CD4-positive, alpha-beta T cell treated with Interleukin-6 for 4 hours (primary cell): ENCODE data around the gene TMSB15A.
"Not testable (repeated sequence)": the region's sequence is repeated elsewhere in the genome, so short reads cannot be mapped to it uniquely, and the experiment has no call there.

Experiments
- DNase-seq: peaks from one replicate; pipeline ENCODE4 v3.0.0-alpha.2; 2020; ENCODE audit warnings: mixed read lengths

TMSB15A gene

GRCh38 chrX:102515975-102516941 lies at the start of gene TMSB15A:
TSS of gene TMSB15A (minus strand) at chrX:102516739.
- DNase-seq: peak; percentile 69

- no peak for DNase-seq
Observed at GRCh38 chrX:102560423-102561068, 44.0 kb upstream of the TMSB15A start.

- no peak for DNase-seq
Observed at GRCh38 chrX:102558607-102559006, 42.1 kb upstream of the TMSB15A start.

GRCh38 chrX:102548231-102548630 lies 31.7 kb upstream of the TMSB15A start:
- no peak for DNase-seq

- DNase-seq: peak; percentile 3
Observed at GRCh38 chrX:102546828-102547493, 30.4 kb upstream of the TMSB15A start.

- DNase-seq: not testable (repeated sequence)
Observed at GRCh38 chrX:102546175-102546574, 29.6 kb upstream of the TMSB15A start.

GRCh38 chrX:102535958-102536357 lies 19.4 kb upstream of the TMSB15A start:
- DNase-seq: no peak

- no peak for DNase-seq
Observed at GRCh38 chrX:102517326-102517725, 787 bp upstream of the TMSB15A start.

- no peak for DNase-seq
Observed at GRCh38 chrX:102514536-102514935, 2.0 kb downstream of the TMSB15A start.

- no peak for DNase-seq
Observed at GRCh38 chrX:102498732-102499131, 17.8 kb downstream of the TMSB15A start.

- DNase-seq: no peak
Observed at GRCh38 chrX:102491766-102492165, 24.8 kb downstream of the TMSB15A start.

GRCh38 chrX:102478765-102479164 lies 37.8 kb downstream of the TMSB15A start:
- not testable (repeated sequence) for DNase-seq

- DNase-seq: not testable (repeated sequence)
Observed at GRCh38 chrX:102471762-102472220, 44.7 kb downstream of the TMSB15A start, which contains the start of gene TCP11X2. TSS of gene TCP11X2 (minus strand) at chrX:102471812.

- not testable (repeated sequence) for DNase-seq
Observed at GRCh38 chrX:102470215-102470614, 46.3 kb downstream of the TMSB15A start.
